ENCODE measurements around the gene BRD7.

Gene BRD7

DNA sequence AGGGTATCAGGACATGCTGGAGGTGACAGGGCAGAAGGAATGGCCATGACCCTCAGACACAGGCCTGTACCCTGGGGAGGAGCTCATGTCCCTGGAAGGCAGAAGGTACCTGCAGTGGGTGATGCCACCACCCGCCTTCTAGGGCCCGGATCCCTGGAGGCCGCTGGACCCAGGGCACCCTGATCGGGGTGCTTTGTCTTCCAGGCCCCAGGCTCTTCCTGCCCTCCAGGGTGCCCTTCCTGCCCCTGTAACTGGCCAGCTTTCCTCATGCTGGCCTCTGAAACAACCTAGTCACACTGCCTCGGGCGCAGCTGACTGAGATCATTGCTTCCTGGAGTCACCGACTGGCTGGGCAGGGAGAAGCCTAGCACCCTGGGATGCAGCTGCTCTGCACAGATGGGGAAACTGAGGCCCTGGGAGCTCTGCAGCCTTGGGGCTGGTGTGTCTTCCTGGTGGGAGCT, 96.6 kb downstream of the BRD7 start:
- TF ChIP-seq, protein P1, sequence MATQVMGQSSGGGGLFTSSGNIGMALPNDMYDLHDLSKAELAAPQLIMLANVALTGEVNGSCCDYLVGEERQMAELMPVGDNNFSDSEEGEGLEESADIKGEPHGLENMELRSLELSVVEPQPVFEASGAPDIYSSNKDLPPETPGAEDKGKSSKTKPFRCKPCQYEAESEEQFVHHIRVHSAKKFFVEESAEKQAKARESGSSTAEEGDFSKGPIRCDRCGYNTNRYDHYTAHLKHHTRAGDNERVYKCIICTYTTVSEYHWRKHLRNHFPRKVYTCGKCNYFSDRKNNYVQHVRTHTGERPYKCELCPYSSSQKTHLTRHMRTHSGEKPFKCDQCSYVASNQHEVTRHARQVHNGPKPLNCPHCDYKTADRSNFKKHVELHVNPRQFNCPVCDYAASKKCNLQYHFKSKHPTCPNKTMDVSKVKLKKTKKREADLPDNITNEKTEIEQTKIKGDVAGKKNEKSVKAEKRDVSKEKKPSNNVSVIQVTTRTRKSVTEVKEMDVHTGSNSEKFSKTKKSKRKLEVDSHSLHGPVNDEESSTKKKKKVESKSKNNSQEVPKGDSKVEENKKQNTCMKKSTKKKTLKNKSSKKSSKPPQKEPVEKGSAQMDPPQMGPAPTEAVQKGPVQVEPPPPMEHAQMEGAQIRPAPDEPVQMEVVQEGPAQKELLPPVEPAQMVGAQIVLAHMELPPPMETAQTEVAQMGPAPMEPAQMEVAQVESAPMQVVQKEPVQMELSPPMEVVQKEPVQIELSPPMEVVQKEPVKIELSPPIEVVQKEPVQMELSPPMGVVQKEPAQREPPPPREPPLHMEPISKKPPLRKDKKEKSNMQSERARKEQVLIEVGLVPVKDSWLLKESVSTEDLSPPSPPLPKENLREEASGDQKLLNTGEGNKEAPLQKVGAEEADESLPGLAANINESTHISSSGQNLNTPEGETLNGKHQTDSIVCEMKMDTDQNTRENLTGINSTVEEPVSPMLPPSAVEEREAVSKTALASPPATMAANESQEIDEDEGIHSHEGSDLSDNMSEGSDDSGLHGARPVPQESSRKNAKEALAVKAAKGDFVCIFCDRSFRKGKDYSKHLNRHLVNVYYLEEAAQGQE (IDR thresholded peaks at IDR 0.05; ENCODE audit: insufficient replicate concordance, low read depth) = no peak
- TF ChIP-seq, protein P2, sequence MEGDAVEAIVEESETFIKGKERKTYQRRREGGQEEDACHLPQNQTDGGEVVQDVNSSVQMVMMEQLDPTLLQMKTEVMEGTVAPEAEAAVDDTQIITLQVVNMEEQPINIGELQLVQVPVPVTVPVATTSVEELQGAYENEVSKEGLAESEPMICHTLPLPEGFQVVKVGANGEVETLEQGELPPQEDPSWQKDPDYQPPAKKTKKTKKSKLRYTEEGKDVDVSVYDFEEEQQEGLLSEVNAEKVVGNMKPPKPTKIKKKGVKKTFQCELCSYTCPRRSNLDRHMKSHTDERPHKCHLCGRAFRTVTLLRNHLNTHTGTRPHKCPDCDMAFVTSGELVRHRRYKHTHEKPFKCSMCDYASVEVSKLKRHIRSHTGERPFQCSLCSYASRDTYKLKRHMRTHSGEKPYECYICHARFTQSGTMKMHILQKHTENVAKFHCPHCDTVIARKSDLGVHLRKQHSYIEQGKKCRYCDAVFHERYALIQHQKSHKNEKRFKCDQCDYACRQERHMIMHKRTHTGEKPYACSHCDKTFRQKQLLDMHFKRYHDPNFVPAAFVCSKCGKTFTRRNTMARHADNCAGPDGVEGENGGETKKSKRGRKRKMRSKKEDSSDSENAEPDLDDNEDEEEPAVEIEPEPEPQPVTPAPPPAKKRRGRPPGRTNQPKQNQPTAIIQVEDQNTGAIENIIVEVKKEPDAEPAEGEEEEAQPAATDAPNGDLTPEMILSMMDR (IDR thresholded peaks at IDR 0.05; ENCODE audit: insufficient read depth, low read length) = no peak
- TF ChIP-seq POLR2AphosphoS5 (IDR thresholded peaks at IDR 0.05; ENCODE audit: low read depth) = no peak
- no peak for TF ChIP-seq SPI1 (IDR thresholded peaks at IDR 0.05; ENCODE audit: borderline replicate concordance, low read depth)
- TF ChIP-seq GABPA (IDR thresholded peaks at IDR 0.05; ENCODE audit: low read depth) = no peak
- no peak for DNase-seq (ENCODE audit: low read depth in 1 of 2, low spot score in 1 of 2)
- H3K4me3 ChIP-seq (replicated peaks; ENCODE audit: insufficient read depth, low read length) = no peak overlapping the region
- H3K27ac ChIP-seq (replicated peaks) = no peak overlapping the region
- H3K27me3 ChIP-seq (ENCODE audit: insufficient read depth, poor library complexity, severe bottlenecking) = no peaks in the 10 kb centered on the region

DNA sequence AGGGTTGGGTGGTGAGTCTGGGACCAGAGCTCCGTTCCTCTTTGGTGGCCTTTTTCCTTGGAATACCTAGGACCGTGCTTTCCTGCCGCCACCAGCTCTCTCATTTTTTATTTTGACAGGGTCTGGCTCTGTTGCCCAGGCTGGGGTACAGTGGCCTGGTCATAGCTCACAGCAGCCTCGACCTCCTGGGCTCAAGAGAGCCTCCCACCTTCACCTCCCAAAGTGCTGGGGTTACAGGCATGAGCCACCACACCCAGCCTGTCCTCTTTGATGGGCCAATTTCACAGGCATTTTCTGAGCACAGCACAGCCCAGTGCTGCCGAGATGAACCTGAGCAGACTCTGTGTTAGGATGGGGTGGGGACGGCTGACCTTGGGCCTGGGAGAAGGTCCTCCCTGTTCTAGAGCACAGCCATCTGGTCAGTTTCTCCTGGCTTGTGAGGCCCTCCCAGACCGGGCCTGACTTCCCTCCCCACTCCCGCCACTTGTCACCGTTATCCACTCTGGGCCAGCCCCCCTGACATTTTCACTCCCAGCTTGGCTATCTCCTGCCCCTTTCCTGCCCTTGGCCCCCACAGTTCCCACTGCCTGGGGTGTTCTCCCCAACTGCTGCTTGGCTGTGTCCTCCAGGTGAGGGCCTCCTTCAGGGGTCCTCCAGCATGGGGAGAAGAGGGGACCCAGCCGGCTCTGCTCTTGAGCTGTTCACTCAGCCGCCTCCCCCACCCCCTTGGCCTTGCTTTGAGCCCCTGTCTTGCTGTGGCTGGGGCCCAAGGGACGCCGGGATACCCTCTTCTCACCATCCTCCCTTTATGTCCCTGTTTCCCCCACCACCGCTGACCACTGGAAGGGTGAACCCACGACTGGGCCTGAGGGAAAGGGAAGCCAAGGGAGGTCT, 97.4 kb downstream of the BRD7 start:
- no peak for DNase-seq (ENCODE audit: low read depth in 1 of 2, low spot score in 1 of 2)
- TF ChIP-seq, protein P1 (IDR thresholded peaks at IDR 0.05; ENCODE audit: insufficient replicate concordance, low read depth) = no peak
- no peak for TF ChIP-seq GABPA (IDR thresholded peaks at IDR 0.05; ENCODE audit: low read depth)
- Histone ChIP-seq H3K27ac (replicated peaks) (peak overlapping the region; percentile 12; the same call in 1 of the 2 replicates), H3K27me3 (ENCODE audit: insufficient read depth, poor library complexity, severe bottlenecking) (no peaks in the 10 kb centered on the region), H3K4me3 (replicated peaks; ENCODE audit: insufficient read depth, low read length) (no peak overlapping the region)

GRCh38 chr16:50270510-50271147, 98.2 kb downstream of the BRD7 start:
- TF ChIP-seq POLR2AphosphoS5 (IDR thresholded peaks at IDR 0.05; ENCODE audit: low read depth) = no peak
- no peak for TF ChIP-seq GABPA (IDR thresholded peaks at IDR 0.05; ENCODE audit: low read depth)
- TF ChIP-seq, protein P1 (IDR thresholded peaks at IDR 0.05; ENCODE audit: insufficient replicate concordance, low read depth) = no peak
- TF ChIP-seq, protein P2 (IDR thresholded peaks at IDR 0.05; ENCODE audit: insufficient read depth, low read length) = no peak
- no peaks in the 10 kb centered on the region for H3K27me3 ChIP-seq (ENCODE audit: insufficient read depth, poor library complexity, severe bottlenecking)
- peak overlapping the region; percentile 12; the same call in 1 of the 2 replicates for H3K27ac ChIP-seq (replicated peaks)
- peak in 1 of 2 experiments; percentile 57 for DNase-seq (ENCODE audit: low read depth in 1 of 2, low spot score in 1 of 2)
- no peak overlapping the region for H3K4me3 ChIP-seq (replicated peaks; ENCODE audit: insufficient read depth, low read length)

Measured in HL-60 (cell line).